ENCODE results near the gene SLC37A1.

The SLC37A1 gene

GRCh38 chr21:42495765-42496119, 17.9 kb upstream of the SLC37A1 start:
- H3K4me3 ChIP-seq (ENCODE audit: low read depth, low read length) = peak overlapping the region; percentile 82
- H3K27ac ChIP-seq (ENCODE audit: low read depth, low read length) = no peak overlapping the region
- H3K27me3 ChIP-seq (ENCODE audit: control insufficient read depth, insufficient read depth, low read length) = peaks cover 4% of the 10 kb centered on the region; the same call in 1 of the 2 replicates
- no peak overlapping the region for H3K9ac ChIP-seq (ENCODE audit: low read depth, low read length)
- peaks cover 5% of the 10 kb centered on the region; the same call in 1 of the 2 replicates for H3K4me1 ChIP-seq (ENCODE audit: control insufficient read depth, insufficient read depth, low read length)
- H3K9me3 ChIP-seq (ENCODE audit: control insufficient read depth, insufficient read depth, low read length) = no peaks in the 10 kb centered on the region
- H3K36me3 ChIP-seq (ENCODE audit: control insufficient read depth, insufficient read depth, low read length) = no peaks in the 10 kb centered on the region

GRCh38 chr21:42496120-42496838, 17.4 kb upstream of the SLC37A1 start, which contains the start of gene RSPH1:
RSPH1 (minus strand) TSS chr21:42496224; CDS start chr21:42496186, 38 bp downstream.
- Histone ChIP-seq H3K36me3 (ENCODE audit: control insufficient read depth, insufficient read depth, low read length) (no peaks in the 10 kb centered on the region), H3K27me3 (ENCODE audit: control insufficient read depth, insufficient read depth, low read length) (peaks cover 4% of the 10 kb centered on the region; the same call in 1 of the 2 replicates), H3K4me1 (ENCODE audit: control insufficient read depth, insufficient read depth, low read length) (peaks cover 5% of the 10 kb centered on the region; the same call in 1 of the 2 replicates), H3K4me3 (ENCODE audit: low read depth, low read length) (peak within 1 kb of the TSS; percentile 82), H3K9me3 (ENCODE audit: control insufficient read depth, insufficient read depth, low read length) (no peaks in the 10 kb centered on the region), H3K9ac (ENCODE audit: low read depth, low read length) (peak within 1 kb of the TSS; percentile 69), H3K27ac (ENCODE audit: low read depth, low read length) (peak within 1 kb of the TSS; percentile 73)

GRCh38 chr21:42496839-42497202, 16.8 kb upstream of the SLC37A1 start:
- Histone ChIP-seq H3K4me3 (ENCODE audit: low read depth, low read length) (peak overlapping the region; percentile 79), H3K9ac (ENCODE audit: low read depth, low read length) (peak overlapping the region; percentile 69), H3K36me3 (ENCODE audit: control insufficient read depth, insufficient read depth, low read length) (no peaks in the 10 kb centered on the region), H3K27ac (ENCODE audit: low read depth, low read length) (peak overlapping the region; percentile 73), H3K4me1 (ENCODE audit: control insufficient read depth, insufficient read depth, low read length) (peaks cover 5% of the 10 kb centered on the region; the same call in 1 of the 2 replicates), H3K27me3 (ENCODE audit: control insufficient read depth, insufficient read depth, low read length) (peaks cover 4% of the 10 kb centered on the region; the same call in 1 of the 2 replicates), H3K9me3 (ENCODE audit: control insufficient read depth, insufficient read depth, low read length) (no peaks in the 10 kb centered on the region)

- Histone ChIP-seq H3K9me3 (ENCODE audit: control insufficient read depth, insufficient read depth, low read length) (no peaks in the 10 kb centered on the region), H3K36me3 (ENCODE audit: control insufficient read depth, insufficient read depth, low read length) (no peaks in the 10 kb centered on the region), H3K27ac (ENCODE audit: low read depth, low read length) (no peak overlapping the region), H3K4me1 (ENCODE audit: control insufficient read depth, insufficient read depth, low read length) (peaks cover 5% of the 10 kb centered on the region; the same call in 1 of the 2 replicates), H3K9ac (ENCODE audit: low read depth, low read length) (no peak overlapping the region), H3K4me3 (ENCODE audit: low read depth, low read length) (no peak overlapping the region), H3K27me3 (ENCODE audit: control insufficient read depth, insufficient read depth, low read length) (peaks cover 4% of the 10 kb centered on the region; the same call in 1 of the 2 replicates)
Measured at GRCh38 chr21:42498012-42498411, 15.6 kb upstream of the SLC37A1 start.

- H3K9ac ChIP-seq (ENCODE audit: low read depth, low read length) = no peak overlapping the region
- H3K27ac ChIP-seq (ENCODE audit: low read depth, low read length) = no peak overlapping the region
- no peaks in the 10 kb centered on the region for H3K9me3 ChIP-seq (ENCODE audit: control insufficient read depth, insufficient read depth, low read length)
- no peak overlapping the region for H3K4me3 ChIP-seq (ENCODE audit: low read depth, low read length)
- H3K4me1 ChIP-seq (ENCODE audit: control insufficient read depth, insufficient read depth, low read length) = peaks cover 5% of the 10 kb centered on the region; the same call in 1 of the 2 replicates
- H3K27me3 ChIP-seq (ENCODE audit: control insufficient read depth, insufficient read depth, low read length) = peaks cover 4% of the 10 kb centered on the region; the same call in 1 of the 2 replicates
- no peaks in the 10 kb centered on the region for H3K36me3 ChIP-seq (ENCODE audit: control insufficient read depth, insufficient read depth, low read length)
Measured at GRCh38 chr21:42499444-42500112, 14.1 kb upstream of the SLC37A1 start.

- H3K4me3 ChIP-seq (ENCODE audit: low read depth, low read length) = no peak overlapping the region
- H3K36me3 ChIP-seq (ENCODE audit: control insufficient read depth, insufficient read depth, low read length) = no peaks in the 10 kb centered on the region
- H3K4me1 ChIP-seq (ENCODE audit: control insufficient read depth, insufficient read depth, low read length) = peaks cover 5% of the 10 kb centered on the region; the same call in 1 of the 2 replicates
- no peak overlapping the region for H3K27ac ChIP-seq (ENCODE audit: low read depth, low read length)
- peaks cover 3% of the 10 kb centered on the region; the same call in 1 of the 2 replicates for H3K27me3 ChIP-seq (ENCODE audit: control insufficient read depth, insufficient read depth, low read length)
- no peak overlapping the region for H3K9ac ChIP-seq (ENCODE audit: low read depth, low read length)
- H3K9me3 ChIP-seq (ENCODE audit: control insufficient read depth, insufficient read depth, low read length) = no peaks in the 10 kb centered on the region
Measured at GRCh38 chr21:42500225-42500624, 13.4 kb upstream of the SLC37A1 start.

GRCh38 chr21:42500736-42501135, 12.9 kb upstream of the SLC37A1 start:
- Histone ChIP-seq H3K27me3 (ENCODE audit: control insufficient read depth, insufficient read depth, low read length) (no peaks in the 10 kb centered on the region), H3K4me3 (ENCODE audit: low read depth, low read length) (no peak overlapping the region), H3K27ac (ENCODE audit: low read depth, low read length) (no peak overlapping the region), H3K36me3 (ENCODE audit: control insufficient read depth, insufficient read depth, low read length) (no peaks in the 10 kb centered on the region), H3K9ac (ENCODE audit: low read depth, low read length) (no peak overlapping the region), H3K4me1 (ENCODE audit: control insufficient read depth, insufficient read depth, low read length) (peaks cover 5% of the 10 kb centered on the region; the same call in 1 of the 2 replicates), H3K9me3 (ENCODE audit: control insufficient read depth, insufficient read depth, low read length) (no peaks in the 10 kb centered on the region)

GRCh38 chr21:42503711-42504110, 9.9 kb upstream of the SLC37A1 start:
- Histone ChIP-seq H3K4me3 (ENCODE audit: low read depth, low read length) (no peak overlapping the region), H3K27ac (ENCODE audit: low read depth, low read length) (no peak overlapping the region)

GRCh38 chr21:42505090-42505726, 8.4 kb upstream of the SLC37A1 start:
- Histone ChIP-seq H3K36me3 (ENCODE audit: control insufficient read depth, insufficient read depth, low read length) (no peaks in the 10 kb centered on the region), H3K4me1 (ENCODE audit: control insufficient read depth, insufficient read depth, low read length) (no peaks in the 10 kb centered on the region), H3K9ac (ENCODE audit: low read depth, low read length) (no peak overlapping the region), H3K27me3 (ENCODE audit: control insufficient read depth, insufficient read depth, low read length) (no peaks in the 10 kb centered on the region), H3K9me3 (ENCODE audit: control insufficient read depth, insufficient read depth, low read length) (no peaks in the 10 kb centered on the region), H3K27ac (ENCODE audit: low read depth, low read length) (no peak overlapping the region), H3K4me3 (ENCODE audit: low read depth, low read length) (no peak overlapping the region)

More at GRCh38 chr21:42503711-42504110, 9.9 kb upstream of the SLC37A1 start:
- Histone ChIP-seq H3K9ac (ENCODE audit: low read depth, low read length) (no peak overlapping the region), H3K9me3 (ENCODE audit: control insufficient read depth, insufficient read depth, low read length) (no peaks in the 10 kb centered on the region), H3K4me1 (ENCODE audit: control insufficient read depth, insufficient read depth, low read length) (no peaks in the 10 kb centered on the region), H3K27me3 (ENCODE audit: control insufficient read depth, insufficient read depth, low read length) (no peaks in the 10 kb centered on the region), H3K36me3 (ENCODE audit: control insufficient read depth, insufficient read depth, low read length) (no peaks in the 10 kb centered on the region)

GRCh38 chr21:42507418-42507817, 6.2 kb upstream of the SLC37A1 start:
- Histone ChIP-seq H3K4me1 (ENCODE audit: control insufficient read depth, insufficient read depth, low read length) (no peaks in the 10 kb centered on the region; the same call in 1 of the 2 replicates), H3K36me3 (ENCODE audit: control insufficient read depth, insufficient read depth, low read length) (no peaks in the 10 kb centered on the region), H3K27ac (ENCODE audit: low read depth, low read length) (no peak overlapping the region), H3K4me3 (ENCODE audit: low read depth, low read length) (no peak overlapping the region), H3K27me3 (ENCODE audit: control insufficient read depth, insufficient read depth, low read length) (0 out of 2 replicates have a peak, but pooled peaks cover under 1% of the 10 kb centered on the region), H3K9me3 (ENCODE audit: control insufficient read depth, insufficient read depth, low read length) (no peaks in the 10 kb centered on the region), H3K9ac (ENCODE audit: low read depth, low read length) (no peak overlapping the region)

Data from HUES48 (cell line).